Measurements from ENCODE around the gene COX15. TPM values are rescaled to one million over a fixed set of nuclear protein-coding genes. Genes with fewer than 3 reads are reported as not detected.

COX15 gene
- total RNA-seq, 1 experiment from 2014 or later, result 41.4 TPM

DNA sequence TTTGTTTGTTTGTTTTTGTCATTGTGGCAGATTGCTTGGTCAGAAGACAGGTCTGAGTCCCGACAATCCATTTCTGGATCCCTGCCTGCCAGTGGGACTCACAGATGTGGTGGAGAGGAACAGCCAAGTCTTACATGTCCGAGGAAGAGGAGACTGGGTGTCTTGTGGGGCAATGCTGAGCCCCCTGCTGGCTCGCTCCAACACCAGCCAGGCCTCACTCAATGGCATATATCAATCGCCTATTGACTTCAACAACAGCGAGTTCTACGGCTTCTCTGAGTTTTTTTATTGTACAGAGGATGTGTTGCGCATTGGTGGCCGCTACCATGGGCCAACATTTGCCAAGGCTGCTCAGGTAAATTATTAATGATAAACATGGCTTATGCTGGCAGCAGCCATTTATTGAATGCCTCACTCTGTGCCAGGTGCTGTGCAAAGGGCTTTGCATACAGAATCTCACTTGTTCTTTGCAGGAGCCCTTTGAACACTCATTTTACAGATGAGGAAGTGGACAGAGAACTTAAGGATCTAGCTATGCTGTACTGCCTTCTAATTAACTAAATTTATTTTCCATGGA lies 33.3 kb downstream of the COX15 start (continued):
- TF ChIP-seq, protein P1, sequence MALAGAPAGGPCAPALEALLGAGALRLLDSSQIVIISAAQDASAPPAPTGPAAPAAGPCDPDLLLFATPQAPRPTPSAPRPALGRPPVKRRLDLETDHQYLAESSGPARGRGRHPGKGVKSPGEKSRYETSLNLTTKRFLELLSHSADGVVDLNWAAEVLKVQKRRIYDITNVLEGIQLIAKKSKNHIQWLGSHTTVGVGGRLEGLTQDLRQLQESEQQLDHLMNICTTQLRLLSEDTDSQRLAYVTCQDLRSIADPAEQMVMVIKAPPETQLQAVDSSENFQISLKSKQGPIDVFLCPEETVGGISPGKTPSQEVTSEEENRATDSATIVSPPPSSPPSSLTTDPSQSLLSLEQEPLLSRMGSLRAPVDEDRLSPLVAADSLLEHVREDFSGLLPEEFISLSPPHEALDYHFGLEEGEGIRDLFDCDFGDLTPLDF (CRISPR knock-in tag; IDR thresholded peaks at IDR 0.05), result no peak
- TF ChIP-seq KAT7 (CRISPR knock-in tag; IDR thresholded peaks at IDR 0.05; ENCODE audit: borderline replicate concordance), result no peak
- no peak for TF ChIP-seq TEAD4 (CRISPR knock-in tag; IDR thresholded peaks at IDR 0.05)
- TF ChIP-seq, protein P2, sequence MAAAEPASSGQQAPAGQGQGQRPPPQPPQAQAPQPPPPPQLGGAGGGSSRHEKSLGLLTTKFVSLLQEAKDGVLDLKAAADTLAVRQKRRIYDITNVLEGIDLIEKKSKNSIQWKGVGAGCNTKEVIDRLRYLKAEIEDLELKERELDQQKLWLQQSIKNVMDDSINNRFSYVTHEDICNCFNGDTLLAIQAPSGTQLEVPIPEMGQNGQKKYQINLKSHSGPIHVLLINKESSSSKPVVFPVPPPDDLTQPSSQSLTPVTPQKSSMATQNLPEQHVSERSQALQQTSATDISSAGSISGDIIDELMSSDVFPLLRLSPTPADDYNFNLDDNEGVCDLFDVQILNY (CRISPR knock-in tag; IDR thresholded peaks at IDR 0.05), result no peak
- TF ChIP-seq ZNF121 (CRISPR knock-in tag; IDR thresholded peaks at IDR 0.05), result no peak
- no peak for TF ChIP-seq SMAD3 (CRISPR knock-in tag; IDR thresholded peaks at IDR 0.05; ENCODE audit: borderline replicate concordance)
- TF ChIP-seq FOXP1 (CRISPR knock-in tag; IDR thresholded peaks at IDR 0.05; ENCODE audit: borderline replicate concordance), result no peak
- TF ChIP-seq, protein P3, sequence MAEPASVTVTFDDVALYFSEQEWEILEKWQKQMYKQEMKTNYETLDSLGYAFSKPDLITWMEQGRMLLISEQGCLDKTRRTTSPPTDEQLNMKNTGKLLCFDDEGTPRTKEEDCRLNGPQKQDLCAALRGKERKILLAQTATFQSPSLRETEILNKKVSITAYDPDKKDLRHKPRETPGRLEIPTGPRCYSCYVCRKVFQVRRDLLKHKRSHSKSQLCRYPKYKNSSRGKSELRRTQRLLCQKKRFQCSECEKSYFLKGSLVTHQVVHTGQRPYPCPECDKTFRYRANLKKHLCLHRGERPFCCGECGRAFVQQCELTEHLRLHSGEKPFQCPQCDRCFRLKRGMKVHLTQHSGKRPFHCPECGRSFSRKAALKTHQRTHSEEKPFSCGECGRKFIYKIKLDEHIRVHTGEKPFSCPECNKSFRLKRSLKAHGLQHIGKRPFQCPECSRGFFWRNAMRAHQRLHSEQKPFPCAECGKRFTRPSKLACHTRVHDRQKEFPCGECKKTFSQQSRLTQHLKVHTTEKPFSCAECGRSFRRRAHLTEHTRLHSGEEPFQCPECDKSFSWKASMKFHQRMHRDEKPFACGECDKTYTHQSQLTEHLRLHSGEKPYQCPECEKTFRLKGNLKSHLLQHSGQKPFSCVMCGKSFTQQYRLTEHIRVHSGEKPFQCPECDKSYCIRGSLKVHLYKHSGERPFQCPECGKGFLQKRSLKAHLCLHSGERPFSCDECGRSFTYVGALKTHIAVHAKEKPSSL (CRISPR knock-in tag; conservative IDR thresholded peaks at IDR 0.05), result no peak
- TF ChIP-seq FOXJ3 (CRISPR knock-in tag; IDR thresholded peaks at IDR 0.05; ENCODE audit: borderline replicate concordance), result no peak
- TF ChIP-seq ZNF671 (CRISPR knock-in tag; IDR thresholded peaks at IDR 0.05), result no peak
- TF ChIP-seq, protein P4, sequence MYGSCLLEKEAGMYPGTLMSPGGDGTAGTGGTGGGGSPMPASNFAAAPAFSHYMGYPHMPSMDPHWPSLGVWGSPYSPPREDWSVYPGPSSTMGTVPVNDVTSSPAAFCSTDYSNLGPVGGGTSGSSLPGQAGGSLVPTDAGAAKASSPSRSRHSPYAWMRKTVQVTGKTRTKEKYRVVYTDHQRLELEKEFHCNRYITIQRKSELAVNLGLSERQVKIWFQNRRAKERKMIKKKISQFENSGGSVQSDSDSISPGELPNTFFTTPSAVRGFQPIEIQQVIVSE (CRISPR knock-in tag; IDR thresholded peaks at IDR 0.05; ENCODE audit: borderline replicate concordance), result no peak
- TF ChIP-seq OVOL2 (CRISPR knock-in tag; IDR thresholded peaks at IDR 0.05; ENCODE audit: borderline replicate concordance), result no peak
- no peak for TF ChIP-seq MYBL2 (CRISPR knock-in tag; IDR thresholded peaks at IDR 0.05)

DNA sequence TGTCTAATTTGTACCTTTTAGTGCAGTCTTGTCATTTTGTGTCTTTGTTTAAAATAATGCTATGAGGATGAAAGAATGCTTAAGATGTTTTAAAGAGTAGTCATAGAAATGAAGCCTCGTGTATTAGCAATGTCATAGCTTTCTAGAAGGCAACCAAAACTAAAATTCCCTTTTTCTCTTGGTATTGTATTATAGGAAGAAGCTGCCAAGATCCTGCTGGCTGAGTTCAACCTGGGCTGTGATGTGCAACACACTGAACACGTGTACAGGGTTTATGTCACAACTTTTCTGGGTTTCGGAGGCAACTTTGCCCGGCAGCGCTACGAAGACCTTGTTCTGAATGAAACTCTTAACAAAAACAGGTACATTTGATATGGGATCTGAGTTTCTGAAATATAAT lies 36.2 kb downstream of the COX15 start:
- peaks cover 16% of the 10 kb centered on the region for H3K36me3 Mint-ChIP-seq
- CTCF ChIA-PET, result no interaction called here

More for the DNA sequence above, 36.2 kb downstream of the COX15 start:
- DNase-seq (ENCODE audit: low spot score) (no peak), ATAC-seq (no peak)
- no peak overlapping the region for H3K4me3 Mint-ChIP-seq
- TF ChIP-seq, protein P5, sequence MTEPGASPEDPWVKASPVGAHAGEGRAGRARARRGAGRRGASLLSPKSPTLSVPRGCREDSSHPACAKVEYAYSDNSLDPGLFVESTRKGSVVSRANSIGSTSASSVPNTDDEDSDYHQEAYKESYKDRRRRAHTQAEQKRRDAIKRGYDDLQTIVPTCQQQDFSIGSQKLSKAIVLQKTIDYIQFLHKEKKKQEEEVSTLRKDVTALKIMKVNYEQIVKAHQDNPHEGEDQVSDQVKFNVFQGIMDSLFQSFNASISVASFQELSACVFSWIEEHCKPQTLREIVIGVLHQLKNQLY (CRISPR knock-in tag; IDR thresholded peaks at IDR 0.05), result no peak
- TF ChIP-seq, protein P6, sequence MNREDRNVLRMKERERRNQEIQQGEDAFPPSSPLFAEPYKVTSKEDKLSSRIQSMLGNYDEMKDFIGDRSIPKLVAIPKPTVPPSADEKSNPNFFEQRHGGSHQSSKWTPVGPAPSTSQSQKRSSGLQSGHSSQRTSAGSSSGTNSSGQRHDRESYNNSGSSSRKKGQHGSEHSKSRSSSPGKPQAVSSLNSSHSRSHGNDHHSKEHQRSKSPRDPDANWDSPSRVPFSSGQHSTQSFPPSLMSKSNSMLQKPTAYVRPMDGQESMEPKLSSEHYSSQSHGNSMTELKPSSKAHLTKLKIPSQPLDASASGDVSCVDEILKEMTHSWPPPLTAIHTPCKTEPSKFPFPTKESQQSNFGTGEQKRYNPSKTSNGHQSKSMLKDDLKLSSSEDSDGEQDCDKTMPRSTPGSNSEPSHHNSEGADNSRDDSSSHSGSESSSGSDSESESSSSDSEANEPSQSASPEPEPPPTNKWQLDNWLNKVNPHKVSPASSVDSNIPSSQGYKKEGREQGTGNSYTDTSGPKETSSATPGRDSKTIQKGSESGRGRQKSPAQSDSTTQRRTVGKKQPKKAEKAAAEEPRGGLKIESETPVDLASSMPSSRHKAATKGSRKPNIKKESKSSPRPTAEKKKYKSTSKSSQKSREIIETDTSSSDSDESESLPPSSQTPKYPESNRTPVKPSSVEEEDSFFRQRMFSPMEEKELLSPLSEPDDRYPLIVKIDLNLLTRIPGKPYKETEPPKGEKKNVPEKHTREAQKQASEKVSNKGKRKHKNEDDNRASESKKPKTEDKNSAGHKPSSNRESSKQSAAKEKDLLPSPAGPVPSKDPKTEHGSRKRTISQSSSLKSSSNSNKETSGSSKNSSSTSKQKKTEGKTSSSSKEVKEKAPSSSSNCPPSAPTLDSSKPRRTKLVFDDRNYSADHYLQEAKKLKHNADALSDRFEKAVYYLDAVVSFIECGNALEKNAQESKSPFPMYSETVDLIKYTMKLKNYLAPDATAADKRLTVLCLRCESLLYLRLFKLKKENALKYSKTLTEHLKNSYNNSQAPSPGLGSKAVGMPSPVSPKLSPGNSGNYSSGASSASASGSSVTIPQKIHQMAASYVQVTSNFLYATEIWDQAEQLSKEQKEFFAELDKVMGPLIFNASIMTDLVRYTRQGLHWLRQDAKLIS (CRISPR knock-in tag; IDR thresholded peaks at IDR 0.05; ENCODE audit: borderline replicate concordance), result no peak
- no peak for TF ChIP-seq SMAD4 (CRISPR knock-in tag; IDR thresholded peaks at IDR 0.05)
- TF ChIP-seq, protein P7, sequence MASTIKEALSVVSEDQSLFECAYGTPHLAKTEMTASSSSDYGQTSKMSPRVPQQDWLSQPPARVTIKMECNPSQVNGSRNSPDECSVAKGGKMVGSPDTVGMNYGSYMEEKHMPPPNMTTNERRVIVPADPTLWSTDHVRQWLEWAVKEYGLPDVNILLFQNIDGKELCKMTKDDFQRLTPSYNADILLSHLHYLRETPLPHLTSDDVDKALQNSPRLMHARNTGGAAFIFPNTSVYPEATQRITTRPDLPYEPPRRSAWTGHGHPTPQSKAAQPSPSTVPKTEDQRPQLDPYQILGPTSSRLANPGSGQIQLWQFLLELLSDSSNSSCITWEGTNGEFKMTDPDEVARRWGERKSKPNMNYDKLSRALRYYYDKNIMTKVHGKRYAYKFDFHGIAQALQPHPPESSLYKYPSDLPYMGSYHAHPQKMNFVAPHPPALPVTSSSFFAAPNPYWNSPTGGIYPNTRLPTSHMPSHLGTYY (CRISPR knock-in tag; IDR thresholded peaks at IDR 0.05), result no peak
- TF ChIP-seq CREM (CRISPR knock-in tag; IDR thresholded peaks at IDR 0.05), result no peak
- TF ChIP-seq, protein P8, sequence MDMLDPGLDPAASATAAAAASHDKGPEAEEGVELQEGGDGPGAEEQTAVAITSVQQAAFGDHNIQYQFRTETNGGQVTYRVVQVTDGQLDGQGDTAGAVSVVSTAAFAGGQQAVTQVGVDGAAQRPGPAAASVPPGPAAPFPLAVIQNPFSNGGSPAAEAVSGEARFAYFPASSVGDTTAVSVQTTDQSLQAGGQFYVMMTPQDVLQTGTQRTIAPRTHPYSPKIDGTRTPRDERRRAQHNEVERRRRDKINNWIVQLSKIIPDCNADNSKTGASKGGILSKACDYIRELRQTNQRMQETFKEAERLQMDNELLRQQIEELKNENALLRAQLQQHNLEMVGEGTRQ (CRISPR knock-in tag; IDR thresholded peaks at IDR 0.05), result no peak
- TF ChIP-seq, protein P9, sequence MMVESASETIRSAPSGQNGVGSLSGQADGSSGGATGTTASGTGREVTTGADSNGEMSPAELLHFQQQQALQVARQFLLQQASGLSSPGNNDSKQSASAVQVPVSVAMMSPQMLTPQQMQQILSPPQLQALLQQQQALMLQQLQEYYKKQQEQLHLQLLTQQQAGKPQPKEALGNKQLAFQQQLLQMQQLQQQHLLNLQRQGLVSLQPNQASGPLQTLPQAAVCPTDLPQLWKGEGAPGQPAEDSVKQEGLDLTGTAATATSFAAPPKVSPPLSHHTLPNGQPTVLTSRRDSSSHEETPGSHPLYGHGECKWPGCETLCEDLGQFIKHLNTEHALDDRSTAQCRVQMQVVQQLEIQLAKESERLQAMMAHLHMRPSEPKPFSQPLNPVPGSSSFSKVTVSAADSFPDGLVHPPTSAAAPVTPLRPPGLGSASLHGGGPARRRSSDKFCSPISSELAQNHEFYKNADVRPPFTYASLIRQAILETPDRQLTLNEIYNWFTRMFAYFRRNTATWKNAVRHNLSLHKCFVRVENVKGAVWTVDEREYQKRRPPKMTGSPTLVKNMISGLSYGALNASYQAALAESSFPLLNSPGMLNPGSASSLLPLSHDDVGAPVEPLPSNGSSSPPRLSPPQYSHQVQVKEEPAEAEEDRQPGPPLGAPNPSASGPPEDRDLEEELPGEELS (CRISPR knock-in tag; IDR thresholded peaks at IDR 0.05), result no peak
- no peak for TF ChIP-seq NR2C2 (CRISPR knock-in tag; IDR thresholded peaks at IDR 0.05)
- POLR2A ChIA-PET, result no interaction called here
- H3K27ac Mint-ChIP-seq, result no peak overlapping the region
- H3K4me1 Mint-ChIP-seq, result no peaks in the 10 kb centered on the region
- H3K27me3 Mint-ChIP-seq (ENCODE audit: low read depth), result no peaks in the 10 kb centered on the region
- no peaks in the 10 kb centered on the region for H3K9me3 Mint-ChIP-seq
